Brain microvascular endothelial cell (primary cell): ENCODE measurements around the gene KCNK1.

Experiments used
- DNase-seq: peaks from one replicate; pipeline ENCODE4 v3.0.0-alpha.2; 2020
- H3K27ac ChIP-seq: fragments of 250-450 bp; sonication (Bioruptor Pico); 2 replicates; pipeline ENCODE4 v1.5.1; 2020; ENCODE audit warnings: mild to moderate bottlenecking, moderate library complexity
- H3K27me3 ChIP-seq: fragments of 250-450 bp; sonication (Bioruptor Pico); replicated peaks from 2 replicates; pipeline ENCODE4 v1.5.1; 2020; ENCODE audit warnings: mild to moderate bottlenecking
- H3K36me3 ChIP-seq: fragments of 250-450 bp; sonication (Bioruptor Pico); replicated peaks from 2 replicates; pipeline ENCODE4 v1.5.1; 2020; ENCODE audit warnings: mild to moderate bottlenecking
- H3K4me3 ChIP-seq: 2 replicates; pipeline ENCODE4 v1.5.1; 2011; ENCODE audit warnings: low read depth, mild to moderate bottlenecking, control low read depth, low read length, moderate library complexity
- in situ Hi-C: cut with HindIII; loops from 2 replicates; pipeline ENCODE4 v1.10.0; 2017; ENCODE audit warnings: low sequenced_read_pairs, low pct_ligation_motif_present
- TF ChIP-seq, protein P1 (sequence below): IDR thresholded peaks from 2 replicates; pipeline ENCODE4 v1.5.1; 2011; ENCODE audit warnings: low read depth, mild to moderate bottlenecking, moderate library complexity, low read length, control low read depth, inconsistent platforms; ENCODE audit errors: missing control alignments

The KCNK1 gene

DNA sequence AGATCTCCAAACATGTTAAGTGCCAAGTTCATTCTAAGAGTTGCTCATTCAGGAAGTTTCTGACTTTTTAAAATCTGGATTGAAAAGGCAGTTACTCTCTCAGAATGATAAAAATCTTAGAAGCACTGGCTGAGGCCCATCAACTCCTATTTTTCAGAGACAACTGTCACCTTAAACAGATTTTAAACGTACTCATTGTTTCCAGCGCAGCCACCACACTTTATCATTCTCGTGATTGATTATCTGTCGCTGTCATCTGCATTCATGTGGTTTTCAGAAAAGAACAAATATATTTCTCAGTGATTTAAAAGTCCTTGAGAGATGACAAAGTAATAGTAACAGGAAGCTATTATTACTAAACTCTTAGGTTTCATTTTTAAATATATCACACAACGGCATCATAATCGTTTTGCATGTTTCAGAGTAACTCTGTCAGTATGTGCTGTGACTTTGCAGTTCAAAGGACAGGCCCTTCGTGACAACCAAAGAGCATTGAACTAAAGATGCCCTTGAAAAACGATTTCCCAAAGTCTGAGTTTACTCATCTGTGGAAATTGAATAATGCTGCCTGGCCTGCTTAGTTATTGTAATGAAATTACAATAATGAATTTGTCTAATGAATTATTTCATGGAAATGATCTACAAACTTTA is 14.9 kb upstream of the KCNK1 start:
- no peak for DNase-seq

DNA sequence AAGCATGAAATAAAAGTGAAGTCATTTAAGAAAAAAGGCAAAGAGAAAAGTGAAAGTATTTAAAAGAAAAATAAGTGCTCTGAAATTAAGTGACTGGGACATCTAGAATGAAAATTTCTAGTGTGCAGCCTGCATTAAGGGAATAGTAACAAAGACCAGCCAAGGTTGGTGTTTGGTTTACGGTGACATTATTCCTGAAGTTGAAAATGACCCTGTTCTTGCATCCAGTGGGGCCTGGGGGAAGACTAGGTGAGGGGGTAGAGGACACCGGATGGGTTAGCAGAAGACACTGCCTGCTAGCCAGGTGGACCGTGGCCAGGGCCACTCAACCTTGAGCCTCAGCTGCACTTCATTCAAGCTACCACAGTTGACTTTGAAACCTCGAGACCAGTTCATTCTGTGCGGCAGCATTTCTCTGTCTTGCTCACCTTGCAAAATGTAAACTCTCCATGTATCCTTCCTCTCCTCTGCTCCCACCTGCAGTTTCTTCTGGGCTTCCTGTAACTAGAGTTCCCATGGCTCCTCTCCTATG is 14.3 kb upstream of the KCNK1 start:
- H3K27me3 ChIP-seq: no peaks in the 10 kb centered on the region
- no peaks in the 10 kb centered on the region for H3K36me3 ChIP-seq
- H3K4me3 ChIP-seq: no peak overlapping the region
- no peak overlapping the region for H3K27ac ChIP-seq
- TF ChIP-seq, protein P1, sequence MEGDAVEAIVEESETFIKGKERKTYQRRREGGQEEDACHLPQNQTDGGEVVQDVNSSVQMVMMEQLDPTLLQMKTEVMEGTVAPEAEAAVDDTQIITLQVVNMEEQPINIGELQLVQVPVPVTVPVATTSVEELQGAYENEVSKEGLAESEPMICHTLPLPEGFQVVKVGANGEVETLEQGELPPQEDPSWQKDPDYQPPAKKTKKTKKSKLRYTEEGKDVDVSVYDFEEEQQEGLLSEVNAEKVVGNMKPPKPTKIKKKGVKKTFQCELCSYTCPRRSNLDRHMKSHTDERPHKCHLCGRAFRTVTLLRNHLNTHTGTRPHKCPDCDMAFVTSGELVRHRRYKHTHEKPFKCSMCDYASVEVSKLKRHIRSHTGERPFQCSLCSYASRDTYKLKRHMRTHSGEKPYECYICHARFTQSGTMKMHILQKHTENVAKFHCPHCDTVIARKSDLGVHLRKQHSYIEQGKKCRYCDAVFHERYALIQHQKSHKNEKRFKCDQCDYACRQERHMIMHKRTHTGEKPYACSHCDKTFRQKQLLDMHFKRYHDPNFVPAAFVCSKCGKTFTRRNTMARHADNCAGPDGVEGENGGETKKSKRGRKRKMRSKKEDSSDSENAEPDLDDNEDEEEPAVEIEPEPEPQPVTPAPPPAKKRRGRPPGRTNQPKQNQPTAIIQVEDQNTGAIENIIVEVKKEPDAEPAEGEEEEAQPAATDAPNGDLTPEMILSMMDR: no peak
- in situ Hi-C loops: no loop called here
- no peak for DNase-seq

More for the DNA sequence above, 14.9 kb upstream of the KCNK1 start:
- TF ChIP-seq, protein P1: no peak
- Histone ChIP-seq H3K27ac (no peak overlapping the region), H3K4me3 (no peak overlapping the region), H3K27me3 (no peaks in the 10 kb centered on the region), H3K36me3 (no peaks in the 10 kb centered on the region)
- in situ Hi-C loops: no loop called here

DNA sequence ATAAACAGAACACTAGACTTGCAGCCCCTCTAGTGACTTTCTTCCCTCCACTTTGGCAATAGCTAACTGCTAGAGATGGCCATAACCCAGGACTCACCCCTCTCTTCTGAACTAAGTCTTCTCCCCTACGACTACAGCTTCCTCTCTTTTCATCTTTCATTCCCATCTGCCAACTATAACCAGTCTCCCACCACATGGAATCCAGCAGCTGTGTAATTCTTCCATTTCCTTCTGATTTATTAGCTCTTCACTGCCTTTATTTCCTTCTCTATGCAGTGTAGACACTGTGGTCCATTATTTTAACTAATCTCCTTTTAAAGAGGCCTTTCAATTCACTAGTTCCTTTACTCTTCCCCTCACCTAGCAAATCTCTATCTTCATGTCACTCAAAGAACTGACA is 13.4 kb upstream of the KCNK1 start:
- H3K27me3 ChIP-seq: no peaks in the 10 kb centered on the region
- TF ChIP-seq, protein P1: no peak
- in situ Hi-C loops: no loop called here
- H3K4me3 ChIP-seq: no peak overlapping the region
- no peak overlapping the region for H3K27ac ChIP-seq
- no peak for DNase-seq
- no peaks in the 10 kb centered on the region for H3K36me3 ChIP-seq

DNA sequence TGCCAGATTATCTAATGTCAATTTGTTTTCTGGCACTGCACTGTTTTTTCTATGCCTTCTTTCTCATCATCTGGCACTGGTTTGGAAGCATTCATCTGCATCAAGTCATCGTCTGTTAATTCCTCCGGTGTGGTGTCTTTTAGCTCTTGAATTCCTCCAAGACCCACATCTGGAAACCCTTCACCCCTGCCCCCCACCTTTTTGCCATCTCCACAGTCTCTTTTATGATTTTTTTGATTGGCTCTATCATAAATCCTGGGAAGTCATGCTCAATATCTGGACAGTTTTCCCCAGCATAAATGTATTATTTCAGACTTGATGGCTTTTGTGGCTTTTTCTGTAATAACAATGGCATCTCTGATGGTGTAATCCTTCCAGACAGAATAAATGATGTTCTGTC is 10.4 kb upstream of the KCNK1 start:
- no peaks in the 10 kb centered on the region for H3K36me3 ChIP-seq
- in situ Hi-C loops: no loop called here
- no peak for DNase-seq
- no peaks in the 10 kb centered on the region for H3K27me3 ChIP-seq
- TF ChIP-seq, protein P1: no peak
- no peak overlapping the region for H3K27ac ChIP-seq
- H3K4me3 ChIP-seq: no peak overlapping the region

DNA sequence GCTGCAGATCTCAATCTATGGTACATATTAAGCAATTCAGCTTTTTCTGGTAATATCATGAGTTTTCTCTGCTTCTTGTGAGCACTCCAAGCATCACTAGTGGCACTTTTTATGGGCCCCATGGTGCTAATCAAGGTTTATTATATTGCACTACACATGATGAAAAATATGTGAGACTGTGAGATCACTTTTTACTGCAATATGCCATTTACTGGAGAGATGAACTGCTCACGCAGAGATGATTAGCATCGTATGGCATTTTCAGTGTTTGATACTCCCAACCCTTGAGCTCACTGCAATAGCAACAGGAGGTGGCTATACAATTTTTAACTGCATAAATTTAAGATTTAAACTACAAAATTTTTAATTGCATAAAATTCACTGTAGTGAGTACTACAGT is 8.7 kb upstream of the KCNK1 start:
- no peak for DNase-seq
- TF ChIP-seq, protein P1: no peak
- Histone ChIP-seq H3K4me3 (no peak overlapping the region), H3K27ac (no peak overlapping the region), H3K27me3 (no peaks in the 10 kb centered on the region), H3K36me3 (no peaks in the 10 kb centered on the region)
- in situ Hi-C loops: no loop called here

DNA sequence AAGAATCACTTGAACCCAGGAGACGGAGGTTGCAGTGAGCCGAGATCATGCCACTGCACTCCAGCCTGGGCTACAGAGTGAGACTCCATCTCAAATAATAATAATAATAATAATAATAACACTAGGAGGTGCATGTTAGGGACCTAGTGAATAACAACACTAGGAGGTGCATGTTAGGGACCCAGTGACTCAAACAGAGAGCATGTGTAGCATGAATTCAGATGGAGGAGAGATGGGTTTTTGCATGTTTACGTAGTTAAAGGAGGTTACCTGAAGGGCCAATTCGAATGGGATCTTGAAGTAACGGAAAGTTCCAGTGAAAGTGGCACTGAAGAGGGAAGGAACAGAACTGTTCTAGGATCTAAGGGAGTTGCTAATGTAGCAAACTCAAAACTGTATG is 7.1 kb upstream of the KCNK1 start:
- in situ Hi-C loops: no loop called here
- TF ChIP-seq, protein P1: no peak
- H3K27ac ChIP-seq: no peak overlapping the region
- no peak overlapping the region for H3K4me3 ChIP-seq
- no peaks in the 10 kb centered on the region for H3K27me3 ChIP-seq
- DNase-seq: no peak
- no peaks in the 10 kb centered on the region for H3K36me3 ChIP-seq
